Motor neuron (in vitro differentiated cells): ENCODE results near the gene UGT1A7. TPM values are rescaled to one million over a fixed set of nuclear protein-coding genes. Genes with fewer than 3 reads are reported as not detected.
"Not testable (repeated sequence)": the region's sequence is repeated elsewhere in the genome, so short reads cannot be mapped to it uniquely, and the experiment has no call there.

ENCODE experiments used
- ATAC-seq, 8 experiments: fragments of 200-7000 bp; cut with Tn5 transposase; replicated peaks in 6 of 8; 2 replicates each; pipeline ENCODE4 v1.8.0; 2021; ENCODE audit warnings: mild to moderate bottlenecking in 8 of 8, moderate library complexity in 8 of 8
- H3K27ac ChIP-seq, 2 donors: fragments of 250-450 bp; sonication (Bioruptor Pico); 2 replicates each; pipeline ENCODE4 v1.9.0; 2021; ENCODE audit warnings: antibody characterized with exemption in 2 of 2, mild to moderate bottlenecking in 2 of 2, moderate library complexity in 1 of 2
- H3K4me1 ChIP-seq, 2 donors: fragments of 250-450 bp; sonication (Bioruptor Pico); replicated peaks in 1 of 2; 2 replicates each; pipeline ENCODE4 v1.6.1; 2021; ENCODE audit warnings: antibody characterized with exemption in 2 of 2, mild to moderate bottlenecking in 2 of 2, moderate library complexity in 1 of 2
- H3K4me3 ChIP-seq, 5 donors: fragments of 250-450 bp; sonication (Bioruptor Pico); 2 replicates each; pipeline ENCODE4 v1.9.0; 2021; ENCODE audit warnings: antibody characterized with exemption in 5 of 5, mild to moderate bottlenecking in 5 of 5, moderate library complexity in 4 of 5
- WGBS, 10 experiments: fragments of 450-650 bp; shearing (Covaris generic); methylation state at CpG; one replicate each; pipeline ENCODE4 v1.0.0; 2022; 5-methylcytosine and 5-hydroxymethylcytosine counted together
- in situ Hi-C, 9 experiments: fragments of 400-800 bp; cut with MboI; loops; one replicate each; pipeline ENCODE4 v1.15.0; 2021; ENCODE audit warnings: low sequenced_read_pairs in 9 of 9, low pct_unique_long_range_greater_than_20kb in 2 of 9; ENCODE audit not compliant: unreplicated experiment in 9 of 9
- total RNA-seq, 8 experiments: library from RNA; unstranded; fragments of 300-600 nt; gene quantifications; 2 replicates each; pipeline versions ENCODE4 v1.2.3 to v1.2.4, GENCODE V29; 2022

UGT1A7 gene
- total RNA-seq, 8 experiments from 2014 or later = 0.09 to 41.0 (median 0.82) TPM; not detected in 2

DNA sequence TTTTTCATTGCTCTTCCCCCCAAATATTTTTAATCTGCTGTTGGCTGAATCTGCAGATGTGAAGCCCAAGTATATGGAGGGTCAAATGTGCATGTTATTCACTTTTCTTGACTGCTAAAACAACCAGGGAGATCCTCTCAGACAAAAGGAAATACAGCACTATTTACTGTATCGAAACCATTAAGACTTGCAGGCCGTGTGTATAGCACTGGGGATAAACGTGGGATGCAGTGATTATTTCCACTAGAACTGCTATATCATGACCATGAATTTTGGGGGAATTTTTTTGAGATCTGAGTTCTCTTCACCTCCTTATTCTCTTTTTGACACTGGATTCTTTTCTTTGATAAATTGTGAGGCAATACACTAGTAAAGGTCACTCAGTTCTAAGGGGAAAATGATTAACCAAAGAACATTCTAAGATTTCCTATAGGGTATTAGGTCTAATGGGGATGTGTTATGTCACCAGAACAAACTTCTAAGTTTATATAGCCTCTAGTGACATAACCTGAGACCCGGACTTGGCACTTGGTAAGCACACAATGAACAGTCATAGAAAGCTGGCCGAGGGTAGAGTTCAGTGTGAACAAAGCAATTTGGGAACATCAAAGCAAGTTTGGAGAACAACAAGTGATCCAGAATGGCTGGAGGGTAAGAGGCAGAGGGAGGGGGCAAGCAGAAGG lies 63.5 kb downstream of the UGT1A7 start:
- ATAC-seq = no peak
- 6 to 94% (median 38%) methylated on average over 1 to 3 of the region's 5 CpGs; no CpG with 5 or more reads in 3 of the 10 experiments for whole genome bisulfite sequencing, 10 experiments
- no peaks in the 10 kb centered on the region for H3K4me1 ChIP-seq
- in situ Hi-C loops = no loop called here
- H3K4me3 ChIP-seq = no peak overlapping the region
- no peak overlapping the region for H3K27ac ChIP-seq

DNA sequence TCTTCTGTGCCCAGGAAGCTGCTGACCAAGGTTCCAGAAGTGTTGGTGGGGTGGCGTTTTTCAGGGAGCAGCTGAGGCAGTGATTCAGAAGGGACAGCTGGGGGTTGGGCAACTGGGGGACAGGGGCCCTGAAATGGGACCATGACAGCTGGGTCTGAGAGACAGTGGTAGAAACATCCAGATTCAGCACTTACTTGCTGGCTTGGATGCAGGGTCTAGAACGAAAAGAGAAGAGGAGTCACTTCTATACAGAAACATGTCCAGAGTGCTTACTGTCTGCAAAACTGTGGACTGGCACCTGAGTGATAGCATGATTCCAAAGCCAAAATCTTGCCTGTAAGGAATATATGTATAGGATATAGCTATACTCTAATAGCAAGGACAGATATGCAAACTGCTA lies 64.1 kb downstream of the UGT1A7 start:
- ATAC-seq, H3K4me1 ChIP-seq, H3K27ac ChIP-seq, in situ Hi-C loops, H3K4me3 ChIP-seq: not testable (repeated sequence)
- 60% methylated on average over 1 of the region's 2 CpGs; no CpG with 5 or more reads in 9 of the 10 experiments for WGBS, 10 experiments

DNA sequence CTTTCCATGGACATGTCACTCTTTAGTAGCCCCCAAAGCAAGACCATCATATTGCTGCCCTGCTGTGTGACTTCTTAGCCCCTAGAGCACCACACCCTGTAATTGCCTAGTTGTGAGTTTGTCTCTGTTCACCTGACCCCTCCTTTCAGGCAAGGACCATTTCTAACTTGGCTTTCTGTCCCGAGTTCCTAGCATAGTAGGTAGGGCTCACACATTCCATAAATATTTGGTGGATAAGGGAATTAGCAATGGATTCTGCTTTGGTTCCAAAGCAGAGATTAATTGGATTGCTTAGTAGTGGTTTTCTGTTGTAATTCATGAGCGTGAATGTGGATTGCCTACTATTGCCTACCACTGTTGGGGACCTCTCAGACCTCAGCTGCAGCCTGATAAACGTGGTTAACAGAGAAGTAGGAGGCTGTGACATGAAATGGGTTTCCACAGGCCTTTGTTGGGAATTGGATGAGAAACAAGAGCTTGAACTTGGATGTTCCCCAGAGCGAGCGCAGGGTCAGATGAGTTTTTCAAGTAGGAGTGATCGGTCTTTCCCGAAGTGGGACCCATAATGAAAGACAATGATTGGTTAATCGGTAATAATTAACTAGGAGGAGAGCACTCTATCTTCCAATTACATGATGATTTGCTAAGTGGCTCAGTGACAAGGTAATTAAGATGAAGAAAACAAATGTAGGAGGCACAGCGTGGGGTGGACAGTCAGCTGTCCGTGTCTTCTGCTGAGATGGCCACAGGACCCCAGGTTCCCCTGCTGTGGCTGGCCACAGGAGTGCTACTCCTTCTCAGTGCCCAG lies 65.0 kb downstream of the UGT1A7 start:
- in situ Hi-C loops = no loop called here
- Histone ChIP-seq H3K4me3 (no peak overlapping the region), H3K27ac (no peak overlapping the region), H3K4me1 (no peaks in the 10 kb centered on the region)
- ATAC-seq = peak in 2 of 8 experiments; percentile 19 to 23
- 33 to 87% (median 53%) methylated on average over 1 to 9 of the region's 10 CpGs for WGBS, 10 experiments

DNA sequence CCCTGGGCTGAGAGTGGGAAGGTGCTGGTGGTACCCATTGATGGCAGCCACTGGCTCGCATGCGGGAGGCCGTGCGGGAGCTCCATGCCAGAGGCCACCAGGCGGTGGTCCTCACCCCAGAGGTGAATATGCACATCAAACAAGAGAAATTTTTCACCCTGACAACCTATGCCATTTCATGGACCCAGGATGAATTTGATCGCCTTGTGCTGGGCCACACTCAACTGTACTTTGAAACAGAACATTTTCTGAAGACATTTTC lies 65.5 kb downstream of the UGT1A7 start:
- ATAC-seq = no peak

DNA sequence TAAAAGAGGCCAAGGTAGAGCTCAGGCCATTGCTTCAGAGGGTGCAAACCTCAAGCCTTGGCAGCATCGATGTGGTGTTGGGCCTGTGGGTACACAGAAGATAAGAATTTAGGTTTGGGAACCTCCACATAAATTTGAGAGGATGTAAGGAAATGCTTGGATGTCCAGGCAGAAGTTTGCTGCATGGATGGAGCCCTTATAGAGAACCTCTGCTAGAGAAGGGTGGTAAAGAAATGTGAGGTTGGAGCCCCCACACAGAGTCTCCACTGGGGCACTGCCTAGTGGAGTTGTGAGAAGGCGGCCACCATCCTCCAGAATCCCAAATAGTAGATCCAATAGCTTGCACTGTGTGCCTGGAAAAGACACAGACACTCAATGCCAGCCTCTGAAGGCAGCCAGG lies 69.0 kb downstream of the UGT1A7 start:
- H3K4me3 ChIP-seq, ATAC-seq, H3K27ac ChIP-seq, H3K4me1 ChIP-seq, in situ Hi-C loops: not testable (repeated sequence)
- WGBS, 10 experiments = 40% methylated on average over 1 of the region's 2 CpGs; no CpG with 5 or more reads in 9 of the 10 experiments

More for the DNA sequence above, 65.5 kb downstream of the UGT1A7 start:
- in situ Hi-C loops = no loop called here
- H3K27ac ChIP-seq = no peak overlapping the region
- no peaks in the 10 kb centered on the region for H3K4me1 ChIP-seq
- WGBS, 10 experiments = 60 to 100% (median 68%) methylated on average over 1 to 6 of the region's 6 CpGs; no CpG with 5 or more reads in 5 of the 10 experiments
- no peak overlapping the region for H3K4me3 ChIP-seq

DNA sequence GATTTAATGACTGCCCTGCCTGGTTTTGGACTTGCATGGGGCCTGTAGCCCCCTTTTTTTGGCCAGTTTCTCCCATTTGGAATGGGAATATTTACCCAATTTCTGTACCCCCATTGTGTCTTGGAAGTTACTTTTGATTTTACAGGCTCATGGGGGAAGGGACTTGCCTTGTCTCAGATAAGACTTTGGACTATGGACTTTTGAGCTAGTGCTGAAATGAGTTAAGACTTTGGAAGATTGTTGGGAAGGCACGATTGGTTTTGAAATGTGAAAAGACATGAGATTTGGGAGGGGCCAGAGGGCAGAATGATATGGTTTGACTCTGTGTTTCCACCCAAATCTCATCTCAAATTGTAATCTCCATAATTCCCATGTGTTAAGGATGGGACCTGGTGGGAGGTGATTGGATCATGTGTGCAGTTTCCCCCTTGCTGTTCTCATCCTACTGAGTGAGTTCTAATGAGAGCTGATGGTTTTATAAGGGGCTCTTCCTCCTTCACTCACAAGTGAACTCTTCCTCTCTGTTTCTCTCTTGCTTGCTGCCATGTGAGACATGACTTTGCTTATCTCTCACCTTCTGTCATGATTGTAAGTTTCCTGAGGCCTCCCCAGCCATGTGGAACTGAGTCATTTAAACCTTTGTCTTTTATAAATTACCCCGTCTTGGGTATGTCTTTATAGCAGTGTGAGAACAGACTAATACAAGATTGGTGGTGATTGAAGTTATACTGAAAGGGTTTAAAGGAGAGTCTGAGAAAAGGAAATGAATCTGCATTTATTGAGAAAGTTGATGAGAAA lies 69.7 kb downstream of the UGT1A7 start:
- ATAC-seq, H3K4me1 ChIP-seq, H3K27ac ChIP-seq, in situ Hi-C loops, H3K4me3 ChIP-seq: not testable (repeated sequence)
- 7 to 100% (median 50%) methylated on average over 1 to 2 of the region's 2 CpGs; no CpG with 5 or more reads in 1 of the 10 experiments for WGBS, 10 experiments

DNA sequence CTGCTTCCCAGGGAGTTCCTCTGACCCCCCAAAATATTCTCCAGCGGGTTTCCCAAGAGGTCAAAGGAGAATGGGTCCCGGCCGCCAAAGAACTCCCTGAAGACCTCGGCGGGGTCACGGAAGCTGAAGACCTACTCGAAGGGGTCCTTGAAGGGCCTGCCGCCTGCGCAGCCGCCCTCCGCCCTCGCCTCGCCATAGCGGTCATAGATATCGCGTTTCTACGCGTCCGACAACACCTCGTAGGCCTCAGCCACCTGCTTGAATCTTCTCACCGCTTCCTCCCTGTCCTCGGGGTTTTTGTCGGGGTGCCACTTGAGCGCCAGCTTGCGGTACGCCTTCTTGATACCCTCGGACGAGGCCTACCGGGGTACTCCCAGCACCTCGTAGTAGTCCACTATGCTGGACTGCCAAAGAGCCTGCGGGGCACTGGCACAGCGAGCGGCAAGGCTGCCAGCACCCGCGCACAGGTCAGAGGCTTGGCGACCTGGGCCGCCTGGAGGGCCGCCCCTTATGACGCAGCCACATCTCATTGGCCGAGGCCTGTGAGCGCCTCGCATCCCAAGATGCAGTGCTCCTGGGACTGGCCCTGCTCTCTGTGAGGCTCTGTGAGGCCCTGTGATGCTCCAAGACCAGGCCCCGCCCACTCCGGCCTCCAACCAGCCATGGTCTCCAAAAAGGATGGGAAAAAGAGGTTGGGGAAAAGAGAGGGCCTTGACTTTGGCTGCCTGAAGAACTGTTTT lies 73.3 kb downstream of the UGT1A7 start:
- Histone ChIP-seq H3K4me3 (no peak overlapping the region), H3K27ac (no peak overlapping the region), H3K4me1 (no peaks in the 10 kb centered on the region)
- WGBS, 10 experiments = 90 to 100% (median 100%) methylated on average over 2 to 13 of the region's 44 CpGs; no CpG with 5 or more reads in 5 of the 10 experiments
- in situ Hi-C loops = no loop called here
- no peak for ATAC-seq

DNA sequence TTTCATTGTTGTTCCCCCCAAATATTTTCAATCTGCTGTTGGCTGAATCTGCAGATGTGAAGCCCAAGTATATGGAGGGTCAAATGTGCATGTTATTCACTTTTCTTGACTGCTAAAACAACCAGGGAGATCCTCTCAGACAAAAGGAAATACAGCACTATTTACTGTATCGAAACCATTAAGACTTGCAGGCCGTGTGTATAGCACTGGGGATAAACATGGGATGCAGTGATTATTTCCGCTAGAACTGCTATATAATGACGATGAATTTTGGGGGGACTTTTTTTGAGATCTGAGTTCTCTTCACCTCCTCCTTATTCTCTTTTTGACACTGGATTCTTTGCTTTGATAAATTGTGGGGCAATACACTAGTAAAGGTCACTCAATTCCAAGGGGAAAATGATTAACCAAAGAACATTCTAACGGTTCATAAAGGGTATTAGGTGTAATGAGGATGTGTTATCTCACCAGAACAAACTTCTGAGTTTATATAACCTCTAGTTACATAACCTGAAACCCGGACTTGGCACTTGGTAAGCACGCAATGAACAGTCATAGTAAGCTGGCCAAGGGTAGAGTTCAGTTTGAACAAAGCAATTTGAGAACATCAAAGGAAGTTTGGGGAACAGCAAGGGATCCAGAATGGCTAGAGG lies 74.9 kb downstream of the UGT1A7 start:
- 0 to 88% (median 70%) methylated on average over 1 to 5 of the region's 7 CpGs; no CpG with 5 or more reads in 1 of the 10 experiments for WGBS, 10 experiments
- Histone ChIP-seq H3K27ac (no peak overlapping the region), H3K4me1 (no peaks in the 10 kb centered on the region), H3K4me3 (no peak overlapping the region)
- ATAC-seq = no peak
- in situ Hi-C loops = no loop called here

DNA sequence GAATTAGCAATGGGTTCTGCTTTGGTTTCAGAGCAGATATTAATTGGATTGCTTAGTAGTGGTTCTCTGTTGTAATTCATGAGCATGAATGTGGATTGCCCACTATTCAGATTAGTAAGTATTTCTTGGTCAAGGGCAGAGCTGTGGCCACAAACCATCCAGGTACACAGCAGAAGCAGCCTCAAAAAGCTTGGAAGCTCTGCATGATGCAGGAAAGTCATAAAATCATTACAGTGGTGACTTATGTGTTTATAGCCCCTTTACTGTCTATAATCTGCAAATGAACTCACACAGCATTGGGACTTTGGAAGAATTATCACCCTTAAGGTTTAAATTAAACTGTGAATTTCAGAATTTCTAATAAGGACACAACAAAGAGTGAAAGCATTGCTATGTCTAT lies 76.4 kb downstream of the UGT1A7 start:
- no peak for ATAC-seq
- H3K4me1 ChIP-seq = no peaks in the 10 kb centered on the region
- H3K27ac ChIP-seq = no peak overlapping the region
- in situ Hi-C loops = no loop called here
- no peak overlapping the region for H3K4me3 ChIP-seq

DNA sequence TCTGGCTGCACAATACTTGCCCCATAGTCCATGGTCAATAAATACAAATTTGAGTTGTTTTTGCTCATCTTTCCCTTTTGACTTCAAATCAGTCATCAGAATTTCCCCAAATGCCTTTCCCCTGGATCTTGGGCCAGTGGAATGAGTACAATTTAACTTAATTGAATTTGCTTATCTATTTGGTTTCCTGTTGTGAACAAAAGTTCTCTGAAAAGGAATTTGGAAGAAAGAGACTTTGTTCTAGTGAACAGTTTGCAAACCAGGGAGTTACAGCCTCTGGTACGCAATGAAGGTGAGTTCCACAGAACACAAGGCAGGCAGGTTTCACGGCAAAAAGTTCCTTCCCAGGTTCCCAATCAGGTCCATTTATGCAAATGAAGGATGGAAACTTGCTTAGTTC lies 77.1 kb downstream of the UGT1A7 start:
- no peak overlapping the region for H3K4me3 ChIP-seq
- no peaks in the 10 kb centered on the region for H3K4me1 ChIP-seq
- WGBS, 10 experiments = 83 to 100% (median 90%) methylated on average over 1 to 2 of the region's 2 CpGs; no CpG with 5 or more reads in 1 of the 10 experiments
- in situ Hi-C loops = no loop called here
- no peak for ATAC-seq
- no peak overlapping the region for H3K27ac ChIP-seq

DNA sequence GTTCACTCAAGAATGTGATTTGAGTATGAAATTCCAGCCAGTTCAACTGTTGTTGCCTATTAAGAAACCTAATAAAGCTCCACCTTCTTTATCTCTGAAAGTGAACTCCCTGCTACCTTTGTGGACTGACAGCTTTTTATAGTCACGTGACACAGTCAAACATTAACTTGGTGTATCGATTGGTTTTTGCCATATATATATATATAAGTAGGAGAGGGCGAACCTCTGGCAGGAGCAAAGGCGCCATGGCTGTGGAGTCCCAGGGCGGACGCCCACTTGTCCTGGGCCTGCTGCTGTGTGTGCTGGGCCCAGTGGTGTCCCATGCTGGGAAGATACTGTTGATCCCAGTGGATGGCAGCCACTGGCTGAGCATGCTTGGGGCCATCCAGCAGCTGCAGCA lies 78.3 kb downstream of the UGT1A7 start, which contains the start of gene UGT1A1:
Gene UGT1A1 (plus strand): TSS at position 228 of the 400 bp plus-strand sequence. CDS start 18 bp downstream, at position 246.
- in situ Hi-C loops = no loop called here
- ATAC-seq = no peak
- 40 to 100% (median 81%) methylated on average over 1 to 6 of the region's 6 CpGs; no CpG with 5 or more reads in 2 of the 10 experiments for WGBS, 10 experiments

DNA sequence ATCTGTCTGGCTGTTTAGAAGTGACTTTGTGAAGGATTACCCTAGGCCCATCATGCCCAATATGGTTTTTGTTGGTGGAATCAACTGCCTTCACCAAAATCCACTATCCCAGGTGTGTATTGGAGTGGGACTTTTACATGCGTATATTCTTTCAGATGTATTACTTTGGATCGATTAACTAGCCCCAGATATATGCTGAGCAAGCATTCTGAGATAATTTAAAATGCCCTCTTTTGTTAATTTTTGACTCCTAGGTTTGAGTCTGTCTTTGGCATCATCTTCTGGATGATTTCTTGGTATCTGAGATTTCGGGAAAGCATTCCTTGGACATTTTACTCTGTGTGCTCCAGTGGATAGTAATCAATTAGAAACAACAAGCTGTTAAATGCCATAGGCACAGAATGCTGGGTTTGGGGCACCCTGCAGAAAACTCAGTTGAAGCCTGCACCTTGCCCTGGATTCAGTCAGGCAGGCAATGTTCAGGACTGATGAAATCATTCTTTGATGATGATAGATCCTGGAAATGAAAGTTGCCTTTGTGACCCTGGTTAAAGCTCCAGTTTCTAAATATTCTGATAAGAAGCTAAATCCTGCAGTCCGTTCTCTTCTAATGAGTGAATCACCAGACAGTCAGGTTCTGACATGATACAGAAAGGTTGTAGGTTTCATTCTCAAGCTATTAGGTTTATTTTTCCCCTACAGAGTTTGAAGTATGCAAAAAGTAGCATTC lies 79.5 kb downstream of the UGT1A7 start:
- ATAC-seq = no peak
- Histone ChIP-seq H3K4me3 (no peak overlapping the region), H3K27ac (no peak overlapping the region), H3K4me1 (no peaks in the 10 kb centered on the region)
- in situ Hi-C loops = no loop called here
- 50 to 100% (median 89%) methylated on average over 1 to 4 of the region's 4 CpGs; no CpG with 5 or more reads in 2 of the 10 experiments for WGBS, 10 experiments

More for the DNA sequence above, 78.3 kb downstream of the UGT1A7 start, which contains the start of gene UGT1A1:
- Histone ChIP-seq H3K27ac (no peak within 1 kb of the TSS), H3K4me1 (no peaks in the 10 kb centered on the region), H3K4me3 (no peak within 1 kb of the TSS)
